Measurements from ENCODE around the gene PLD6.
"Not testable (repeated sequence)": the region's sequence is repeated elsewhere in the genome, so short reads cannot be mapped to it uniquely, and the experiment has no call there.

The PLD6 gene

GRCh38 chr17:17172990-17173389 lies 33.1 kb downstream of the PLD6 start:
- no peak for DNase-seq

- no peak for DNase-seq
Measured at GRCh38 chr17:17172001-17172939, 33.9 kb downstream of the PLD6 start.

- DNase-seq = no peak
Measured at GRCh38 chr17:17171186-17171585, 34.9 kb downstream of the PLD6 start.

- DNase-seq = no peak
Measured at GRCh38 chr17:17170346-17170985, 35.7 kb downstream of the PLD6 start.

- no peak for DNase-seq
Measured at GRCh38 chr17:17169396-17169795, 36.7 kb downstream of the PLD6 start.

- no peak for DNase-seq
Measured at GRCh38 chr17:17168401-17168800, 37.7 kb downstream of the PLD6 start.

- no peak for DNase-seq
Measured at GRCh38 chr17:17167986-17168385, 38.1 kb downstream of the PLD6 start.

- DNase-seq = no peak
Measured at GRCh38 chr17:17167356-17167755, 38.8 kb downstream of the PLD6 start.

- DNase-seq = no peak
Measured at GRCh38 chr17:17166446-17166845, 39.7 kb downstream of the PLD6 start.

- DNase-seq = no peak
Measured at GRCh38 chr17:17165666-17166308, 40.3 kb downstream of the PLD6 start.

GRCh38 chr17:17164676-17165075 lies 41.5 kb downstream of the PLD6 start:
- DNase-seq = no peak

- no peak for DNase-seq
Measured at GRCh38 chr17:17164156-17164555, 42.0 kb downstream of the PLD6 start.

- DNase-seq = no peak
Measured at GRCh38 chr17:17161759-17162158, 44.4 kb downstream of the PLD6 start.

GRCh38 chr17:17161121-17161520 lies 45.0 kb downstream of the PLD6 start:
- DNase-seq = no peak

- DNase-seq = no peak
Measured at GRCh38 chr17:17159571-17159970, 46.6 kb downstream of the PLD6 start.

- not testable (repeated sequence) for DNase-seq
Measured at GRCh38 chr17:17158506-17158905, 47.6 kb downstream of the PLD6 start.

GRCh38 chr17:17157041-17157440 lies 49.1 kb downstream of the PLD6 start:
- no peak for DNase-seq

GRCh38 chr17:17156511-17156910 lies 49.6 kb downstream of the PLD6 start:
- no peak for DNase-seq

GRCh38 chr17:17156107-17156506 lies 50.0 kb downstream of the PLD6 start:
- no peak for DNase-seq

- no peak for DNase-seq
Measured at GRCh38 chr17:17155568-17155967, 50.6 kb downstream of the PLD6 start.

GRCh38 chr17:17154981-17155380 lies 51.2 kb downstream of the PLD6 start:
- no peak for DNase-seq

- no peak for DNase-seq
Measured at GRCh38 chr17:17154556-17154955, 51.6 kb downstream of the PLD6 start.

GRCh38 chr17:17153709-17154108 lies 52.4 kb downstream of the PLD6 start:
- DNase-seq = no peak

- no peak for DNase-seq
Measured at GRCh38 chr17:17153071-17153470, 53.1 kb downstream of the PLD6 start.

All from NCI-H446 (cell line).